Hepatocyte (in vitro differentiated cells): ENCODE measurements around the gene C19orf85. TPM values are rescaled to one million over a fixed set of nuclear protein-coding genes. Genes with fewer than 3 reads are reported as not detected.

ENCODE experiments used
- DNase-seq: peaks from one replicate; pipeline ENCODE4 v3.0.0-alpha.2; 2016; ENCODE audit warnings: low spot score
- H2AFZ ChIP-seq: fragments of 200-600 bp; sonication (generic); 2 replicates; pipeline ENCODE4 v1.6.0; 2016; ENCODE audit warnings: antibody characterized with exemption, mild to moderate bottlenecking
- H3K27ac ChIP-seq: fragments of 200-600 bp; sonication (generic); 2 replicates; pipeline ENCODE4 v1.5.1; 2016; ENCODE audit warnings: mild to moderate bottlenecking
- H3K27me3 ChIP-seq: fragments of 200-600 bp; sonication (generic); 2 replicates; pipeline ENCODE4 v1.6.1; 2016
- H3K36me3 ChIP-seq: fragments of 200-600 bp; sonication (generic); replicated peaks from 2 replicates; pipeline ENCODE4 v1.5.1; 2016; ENCODE audit warnings: low read depth; ENCODE audit not compliant: insufficient read depth
- H3K4me1 ChIP-seq: fragments of 200-600 bp; sonication (generic); 2 replicates; pipeline ENCODE4 v1.5.1; 2016; ENCODE audit warnings: mild to moderate bottlenecking, moderate library complexity; ENCODE audit not compliant: insufficient read depth
- H3K4me2 ChIP-seq: fragments of 200-600 bp; sonication (generic); 2 replicates; pipeline ENCODE4 v1.6.0; 2016
- H3K4me3 ChIP-seq: fragments of 200-600 bp; sonication (generic); 2 replicates; pipeline ENCODE4 v1.5.1; 2016; ENCODE audit warnings: mild to moderate bottlenecking
- H3K79me2 ChIP-seq: fragments of 200-600 bp; sonication (generic); 2 replicates; pipeline ENCODE4 v1.6.0; 2017; ENCODE audit warnings: mild to moderate bottlenecking
- H3K9me2 ChIP-seq: fragments of 200-600 bp; sonication (generic); replicated peaks from 2 replicates; pipeline ENCODE4 v1.6.0; 2017; ENCODE audit warnings: mild to moderate bottlenecking; ENCODE audit not compliant: insufficient read depth
- H3K9me3 ChIP-seq: fragments of 200-600 bp; sonication (generic); 2 replicates; pipeline ENCODE4 v1.5.1; 2016; ENCODE audit warnings: low read depth, mild to moderate bottlenecking
- H4K20me1 ChIP-seq: fragments of 200-600 bp; sonication (generic); 2 replicates; pipeline ENCODE4 v1.6.0; 2016; ENCODE audit warnings: mild to moderate bottlenecking; ENCODE audit not compliant: insufficient read depth, poor library complexity, severe bottlenecking
- CTCF ChIP-seq: fragments of 200-600 bp; sonication (generic); IDR thresholded peaks from 2 replicates; pipeline ENCODE4 v1.5.1; 2016; ENCODE audit warnings: antibody characterized with exemption, mild to moderate bottlenecking; ENCODE audit not compliant: poor library complexity
- EZH2 ChIP-seq: fragments of 200-600 bp; sonication (generic); IDR thresholded peaks from 2 replicates; pipeline ENCODE4 v1.6.1; 2016; ENCODE audit warnings: antibody characterized with exemption, mild to moderate bottlenecking, borderline replicate concordance
- EZH2phosphoT487 ChIP-seq: fragments of 200-600 bp; sonication (generic); IDR thresholded peaks from one replicate; pipeline ENCODE4 v1.6.1; 2018; ENCODE audit warnings: antibody characterized with exemption, mild to moderate bottlenecking, low read depth, moderate library complexity; ENCODE audit not compliant: unreplicated experiment, severe bottlenecking
- WGBS: methylation state at CpG from one replicate; pipeline ENCODE4 v1.1.6; 2016; ENCODE audit warnings: low lambda C conversion rate; ENCODE audit errors: missing lambda C conversion rate; 5-methylcytosine and 5-hydroxymethylcytosine counted together
- polyA plus RNA-seq: library from polyadenylated mRNA; unstranded; fragments of >200 nt; fragmentation: Nextera tagmentation; extraction: Ambion mirVana; gene quantifications from 2 replicates; pipeline ENCODE4 v1.2.1, GENCODE V29; 2016
- total RNA-seq: library from RNA; depleted of rRNA; stranded (reverse); fragments of >200 nt; gene quantifications from 2 replicates; pipeline ENCODE4 v1.2.3, GENCODE V29; 2014

C19orf85 gene
- total and polyA plus RNA-seq, 2 experiments from 2014 or later: not detected

DNA sequence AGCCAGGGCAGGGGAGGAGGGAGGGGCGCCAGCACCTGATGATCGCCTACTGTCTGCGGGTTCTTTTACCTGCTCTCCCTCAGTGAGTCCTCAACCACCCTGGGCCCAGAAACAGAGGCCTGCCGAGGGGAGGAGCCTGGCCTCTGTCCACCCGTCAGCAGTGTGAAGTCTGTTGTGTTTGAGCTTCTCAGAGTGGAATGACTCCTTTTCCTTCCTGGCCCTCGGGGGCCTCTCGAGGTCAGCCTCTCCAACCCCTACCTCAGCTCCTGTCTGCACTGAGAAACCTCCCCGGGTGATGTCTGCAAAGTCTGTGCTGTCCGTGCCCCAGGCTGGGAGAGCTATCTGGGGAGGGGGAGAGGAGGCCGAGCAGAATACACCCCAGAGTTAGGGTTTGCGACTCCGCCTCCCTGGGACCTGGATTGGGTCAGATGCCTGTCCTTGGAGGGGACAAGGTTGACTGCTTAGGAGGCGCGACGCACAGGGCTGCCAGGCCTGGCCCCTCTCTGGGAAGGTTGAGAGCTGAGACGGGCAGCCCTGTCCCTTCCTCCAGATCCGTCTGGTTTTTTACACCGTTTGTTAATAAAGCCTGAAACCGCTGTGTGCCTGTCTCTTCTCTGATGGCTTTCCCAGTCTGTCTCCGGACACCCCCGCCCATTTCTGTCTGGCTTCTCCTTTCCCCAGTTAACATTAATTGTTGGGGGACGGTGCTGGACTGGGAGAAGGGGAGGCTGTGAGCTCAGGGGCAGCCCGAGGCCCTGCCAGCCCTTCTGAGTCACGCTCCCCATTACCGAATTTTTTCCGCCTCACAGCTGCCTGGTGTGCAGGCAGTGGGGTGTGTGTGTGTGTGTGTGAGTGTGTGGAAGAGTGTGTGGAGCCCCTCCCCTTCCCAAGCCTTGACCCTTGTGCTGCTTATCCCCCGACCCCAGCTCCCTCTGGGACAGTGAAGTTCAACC, 22.7 kb upstream of the C19orf85 start:
- peak; percentile 84 for DNase-seq
- no peak overlapping the region for H3K4me3 ChIP-seq
- peaks cover 10% of the 10 kb centered on the region for H3K79me2 ChIP-seq
- H4K20me1 ChIP-seq: no peaks in the 10 kb centered on the region
- no peak overlapping the region for H2AFZ ChIP-seq
- H3K4me2 ChIP-seq: peak overlapping the region; percentile 94
- H3K9me3 ChIP-seq: no peaks in the 10 kb centered on the region
- WGBS: 32% methylated on average over 24 of the region's 27 CpGs
- H3K27ac ChIP-seq: peak overlapping the region; percentile 93
- peaks cover 2% of the 10 kb centered on the region for H3K27me3 ChIP-seq
- no peaks in the 10 kb centered on the region for H3K36me3 ChIP-seq
- H3K9me2 ChIP-seq: no peaks in the 10 kb centered on the region
- TF ChIP-seq EZH2phosphoT487 (no peak), EZH2 (no peak), CTCF (no peak)
- H3K4me1 ChIP-seq: peaks cover 30% of the 10 kb centered on the region

DNA sequence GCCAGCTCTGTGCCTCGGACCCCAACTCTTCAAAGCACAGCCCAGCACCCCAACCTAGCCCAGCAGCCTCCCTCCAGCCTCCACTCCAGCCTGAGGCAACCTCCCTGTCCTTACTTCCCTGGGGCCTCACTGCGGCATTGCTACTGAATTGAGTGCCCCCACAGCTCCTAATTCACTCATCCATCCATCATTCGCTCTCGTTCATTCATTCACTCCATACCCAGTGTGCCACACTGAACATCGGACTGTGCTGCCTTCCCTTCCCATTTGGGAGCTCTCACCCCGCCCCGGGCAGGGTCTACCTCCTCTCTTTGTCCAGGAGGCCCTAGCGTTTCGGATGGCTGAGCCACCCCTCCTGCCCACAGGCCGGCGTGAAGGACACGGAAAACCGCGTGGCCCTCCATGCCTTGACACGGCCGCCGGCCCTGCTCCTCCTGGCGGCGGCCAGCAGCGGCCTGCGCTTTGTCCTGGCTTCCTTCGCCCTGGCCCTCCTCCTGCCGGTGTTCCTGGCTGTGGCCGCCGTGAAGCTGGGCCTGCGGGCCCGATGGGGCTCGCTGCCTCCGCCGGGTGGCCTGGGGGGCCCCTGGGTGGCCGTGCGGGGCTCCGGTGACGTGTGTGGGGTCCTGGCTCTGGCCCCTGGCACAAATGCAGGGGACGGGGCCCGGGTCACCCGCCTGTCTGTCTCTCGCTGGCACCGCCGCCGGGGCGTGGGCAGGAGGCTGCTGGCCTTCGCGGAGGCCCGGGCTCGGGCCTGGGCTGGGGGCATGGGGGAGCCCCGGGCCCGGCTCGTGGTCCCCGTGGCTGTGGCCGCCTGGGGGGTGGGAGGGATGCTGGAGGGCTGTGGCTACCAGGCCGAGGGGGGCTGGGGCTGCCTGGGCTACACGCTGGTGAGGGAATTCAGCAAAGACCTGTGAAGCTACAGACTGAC, 21.8 kb upstream of the C19orf85 start:
- Histone ChIP-seq H3K4me2 (peak overlapping the region; percentile 94), H3K9me3 (no peaks in the 10 kb centered on the region), H3K79me2 (peaks cover 10% of the 10 kb centered on the region), H3K4me3 (no peak overlapping the region), H3K9me2 (no peaks in the 10 kb centered on the region), H3K36me3 (no peaks in the 10 kb centered on the region), H3K27me3 (no peaks in the 10 kb centered on the region), H3K4me1 (peaks cover 30% of the 10 kb centered on the region), H2AFZ (no peak overlapping the region), H3K27ac (peak overlapping the region; percentile 93), H4K20me1 (no peaks in the 10 kb centered on the region)
- WGBS: 89% methylated on average over 39 of the region's 53 CpGs
- TF ChIP-seq EZH2phosphoT487: no peak
- no peak for DNase-seq

GRCh38 chr19:55485439-55486011, 21.0 kb upstream of the C19orf85 start:
- no peaks in the 10 kb centered on the region for H3K27me3 ChIP-seq
- no peak for DNase-seq
- TF ChIP-seq EZH2phosphoT487 (no peak), EZH2 (no peak), CTCF (no peak)
- WGBS: 15% methylated on average over 13 of the region's 18 CpGs
- peaks cover 30% of the 10 kb centered on the region for H3K4me1 ChIP-seq
- H2AFZ ChIP-seq: peak overlapping the region; percentile 48
- H3K4me3 ChIP-seq: peak overlapping the region; percentile 100
- no peaks in the 10 kb centered on the region for H3K9me2 ChIP-seq
- H3K27ac ChIP-seq: peak overlapping the region; percentile 71
- H3K4me2 ChIP-seq: peak overlapping the region; percentile 94
- H3K9me3 ChIP-seq: no peaks in the 10 kb centered on the region
- peaks cover 10% of the 10 kb centered on the region for H3K79me2 ChIP-seq
- H3K36me3 ChIP-seq: no peaks in the 10 kb centered on the region
- no peaks in the 10 kb centered on the region for H4K20me1 ChIP-seq
